OCI-LY7 (cell line): ENCODE results near the gene SLC4A1AP.

ENCODE experiments used
- CTCF ChIP-seq: fragments of 200-600 bp; sonication (generic); conservative IDR thresholded peaks from 2 replicates; pipeline ENCODE4 v1.5.1; 2014; ENCODE audit warnings: mild to moderate bottlenecking, antibody characterized with exemption, low read length, moderate library complexity, mixed read lengths
- EZH2phosphoT487 ChIP-seq: fragments of 200-600 bp; sonication (generic); IDR thresholded peaks from 2 replicates; pipeline ENCODE4 v1.6.1; 2018; ENCODE audit warnings: low read depth, borderline replicate concordance, mild to moderate bottlenecking, mixed run types, antibody characterized with exemption, low read length, moderate library complexity, mixed read lengths

- TF ChIP-seq CTCF (no peak), EZH2phosphoT487 (no peak)
These were observed 75.3 kb downstream of the SLC4A1AP start for GRCh38 chr2:27739058-27739373.
